ENCODE results near the gene COL17A1. TPM values are rescaled to one million over a fixed set of nuclear protein-coding genes. Genes with fewer than 3 reads are reported as not detected.

Gene COL17A1
- total RNA-seq, 1 donor from 2014 or later, result 1.7 TPM

- DNase-seq (ENCODE audit: low read depth), result no peak
- TF ChIP-seq CTCF (conservative IDR thresholded peaks at IDR 0.05; ENCODE audit: low read depth, low read length), result no peak
- H3K4me3 ChIP-seq (ENCODE audit: low read depth, low read length), result no peak overlapping the region
Observed at GRCh38 chr10:104035194-104036068, 50.2 kb downstream of the COL17A1 start.

GRCh38 chr10:104034401-104035193, 51.1 kb downstream of the COL17A1 start:
- TF ChIP-seq CTCF (conservative IDR thresholded peaks at IDR 0.05; ENCODE audit: low read depth, low read length), result no peak
- DNase-seq (ENCODE audit: low read depth), result no peak
- no peak overlapping the region for H3K4me3 ChIP-seq (ENCODE audit: low read depth, low read length)

- no peak for DNase-seq (ENCODE audit: low read depth)
- H3K4me3 ChIP-seq (ENCODE audit: low read depth, low read length), result no peak overlapping the region
- TF ChIP-seq CTCF (conservative IDR thresholded peaks at IDR 0.05; ENCODE audit: low read depth, low read length), result no peak
Observed at GRCh38 chr10:104033966-104034365, 51.7 kb downstream of the COL17A1 start.

- no peak overlapping the region for H3K4me3 ChIP-seq (ENCODE audit: low read depth, low read length)
- TF ChIP-seq CTCF (conservative IDR thresholded peaks at IDR 0.05; ENCODE audit: low read depth, low read length), result no peak
- no peak for DNase-seq (ENCODE audit: low read depth)
Observed at GRCh38 chr10:104033401-104033930, 52.2 kb downstream of the COL17A1 start.

DNA sequence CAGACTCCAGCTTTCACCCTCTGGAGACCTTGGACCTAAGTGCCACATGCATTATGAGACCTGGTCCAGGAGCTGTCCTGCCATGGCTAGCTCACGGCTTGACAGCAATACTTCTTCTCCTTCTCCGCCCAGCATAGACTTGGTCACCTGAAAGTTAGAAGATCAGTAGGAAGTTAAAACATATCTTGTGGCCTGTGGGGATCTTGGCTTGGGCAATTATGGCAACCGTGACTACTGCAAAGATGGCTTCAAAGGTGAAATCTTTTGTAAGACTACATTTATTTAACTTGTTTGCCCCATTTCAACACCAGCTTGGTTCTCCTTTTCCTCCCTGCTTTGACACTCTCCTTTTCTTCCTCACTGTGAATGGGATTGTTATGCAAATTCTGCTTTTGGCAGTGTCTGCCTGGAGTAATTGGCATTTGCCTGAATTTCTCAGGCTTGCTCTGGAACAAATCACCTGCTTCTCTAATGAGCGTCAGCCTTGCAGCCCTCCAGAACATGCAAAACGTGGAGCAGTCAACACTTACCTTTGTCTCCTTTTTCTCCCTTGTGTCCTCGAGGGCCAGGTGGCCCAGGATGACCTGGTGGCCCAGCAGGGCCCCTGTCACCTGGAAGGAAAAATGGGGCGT, 53.4 kb downstream of the COL17A1 start:
- H3K4me3 ChIP-seq (ENCODE audit: low read depth, low read length), result no peak overlapping the region
- TF ChIP-seq CTCF (conservative IDR thresholded peaks at IDR 0.05; ENCODE audit: low read depth, low read length), result no peak
- no peak for DNase-seq (ENCODE audit: low read depth)

DNA sequence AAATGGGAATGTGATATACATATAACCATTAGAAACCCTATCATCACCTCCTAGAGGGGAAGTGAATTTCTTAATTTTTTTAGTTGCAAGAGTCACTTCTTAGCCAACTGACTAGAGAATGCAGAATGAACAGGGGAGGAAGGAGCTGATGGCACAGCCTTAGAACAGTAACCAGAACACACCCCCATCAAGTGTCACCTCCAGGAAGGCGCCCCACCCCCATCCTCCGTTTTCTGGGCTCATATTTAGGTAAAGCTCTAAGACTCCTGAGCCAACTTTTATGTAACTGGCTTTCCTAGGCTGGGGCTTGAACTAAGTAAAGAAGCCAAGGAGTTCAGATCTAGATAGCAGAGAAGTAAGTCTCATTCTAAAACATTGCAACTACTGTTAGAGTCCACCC, 54.0 kb downstream of the COL17A1 start:
- H3K4me3 ChIP-seq (ENCODE audit: low read depth, low read length), result no peak overlapping the region
- no peak for TF ChIP-seq CTCF (conservative IDR thresholded peaks at IDR 0.05; ENCODE audit: low read depth, low read length)
- no peak for DNase-seq (ENCODE audit: low read depth)
